Muscle of leg (tissue), 11 donors: Measurements from ENCODE around the gene ZCWPW1. TPM values are rescaled to one million over a fixed set of nuclear protein-coding genes. Genes with fewer than 3 reads are reported as not detected.

ENCODE experiments used
- DNase-seq: peaks from one replicate; pipeline ENCODE4 v3.0.0; 2013
- H3K27ac ChIP-seq: one replicate; pipeline ENCODE4 v1.5.1; 2013; ENCODE audit warnings: mild to moderate bottlenecking, low read length, control low read depth
- H3K27me3 ChIP-seq: one replicate; pipeline ENCODE4 v1.6.1; 2013; ENCODE audit warnings: low read length; ENCODE audit not compliant: control insufficient read depth, insufficient read depth
- H3K36me3 ChIP-seq: one replicate; pipeline ENCODE4 v1.6.1; 2013; ENCODE audit warnings: low read length; ENCODE audit not compliant: control insufficient read depth, insufficient read depth
- H3K4me1 ChIP-seq: one replicate; pipeline ENCODE4 v1.6.1; 2013; ENCODE audit warnings: low read length; ENCODE audit not compliant: control insufficient read depth, insufficient read depth
- H3K4me3 ChIP-seq: one replicate; pipeline ENCODE4 v1.5.1; 2013; ENCODE audit warnings: low read length, control low read depth
- H3K9me3 ChIP-seq: replicated peaks from 2 replicates; pipeline ENCODE4 v1.6.1; 2013; ENCODE audit warnings: low read depth, low read length; ENCODE audit not compliant: control insufficient read depth
- WGBS: methylation state at CpG from one replicate; pipeline ENCODE4 v1.1.5; 2013; ENCODE audit warnings: missing lambda C conversion rate; ENCODE audit not compliant: insufficient coverage; 5-methylcytosine and 5-hydroxymethylcytosine counted together
- polyA plus RNA-seq, 8 donors: library from polyadenylated mRNA; unstranded; fragments of 120-200 nt; gene quantifications; one replicate each; pipeline versions ENCODE4 v1.2.1 to v1.2.3, GENCODE V29; 2013; ENCODE audit warnings: inconsistent platforms in 1 of 8, low replicate concordance in 1 of 8; ENCODE audit not compliant: insufficient read length in 8 of 8, insufficient read depth in 1 of 8
- total RNA-seq: library from RNA; stranded (reverse); fragments of 120-200 nt; gene quantifications from one replicate; pipeline ENCODE4 v1.2.4, GENCODE V29; 2013

Gene ZCWPW1
- total and polyA plus RNA-seq, 9 donors = 4.4 to 8.9 (median 5.2) TPM

GRCh38 chr7:100433276-100433591, 4.7 kb upstream of the ZCWPW1 start:
- no peak for DNase-seq
- Histone ChIP-seq H3K9me3 (no peaks in the 10 kb centered on the region), H3K27me3 (no peaks in the 10 kb centered on the region), H3K4me1 (peaks cover 48% of the 10 kb centered on the region), H3K36me3 (peaks cover 46% of the 10 kb centered on the region), H3K4me3 (no peak overlapping the region), H3K27ac (peak overlapping the region; percentile 49)
- no CpG with 5 or more reads among the region's 4 CpGs for WGBS

- no peak overlapping the region for H3K27ac ChIP-seq
- H3K27me3 ChIP-seq = no peaks in the 10 kb centered on the region
- H3K4me1 ChIP-seq = peaks cover 52% of the 10 kb centered on the region
These were observed 4.2 kb upstream of the ZCWPW1 start for GRCh38 chr7:100432621-100433275.

GRCh38 chr7:100432053-100432452, 3.5 kb upstream of the ZCWPW1 start:
- 100% methylated on average over 2 of the region's 4 CpGs for WGBS
- Histone ChIP-seq H3K27ac (no peak overlapping the region), H3K9me3 (peaks cover 2% of the 10 kb centered on the region), H3K36me3 (peaks cover 46% of the 10 kb centered on the region), H3K4me1 (peaks cover 51% of the 10 kb centered on the region), H3K4me3 (no peak overlapping the region), H3K27me3 (no peaks in the 10 kb centered on the region)
- no peak for DNase-seq

More at GRCh38 chr7:100432621-100433275, 4.2 kb upstream of the ZCWPW1 start:
- Histone ChIP-seq H3K4me3 (no peak overlapping the region), H3K9me3 (peaks cover 1% of the 10 kb centered on the region), H3K36me3 (peaks cover 46% of the 10 kb centered on the region)
- WGBS = 90% methylated on average over 18 of the region's 21 CpGs
- no peak for DNase-seq

GRCh38 chr7:100431286-100431735, 2.8 kb upstream of the ZCWPW1 start:
- H3K9me3 ChIP-seq = peaks cover 2% of the 10 kb centered on the region
- H3K36me3 ChIP-seq = peaks cover 46% of the 10 kb centered on the region
- H3K4me3 ChIP-seq = no peak overlapping the region
- WGBS = 87% methylated on average over 16 of the region's 23 CpGs
- DNase-seq = peak; percentile 33
- no peak overlapping the region for H3K27ac ChIP-seq
- no peaks in the 10 kb centered on the region for H3K27me3 ChIP-seq
- H3K4me1 ChIP-seq = peaks cover 49% of the 10 kb centered on the region

- H3K36me3 ChIP-seq = peaks cover 46% of the 10 kb centered on the region
- peak overlapping the region; percentile 91 for H3K4me3 ChIP-seq
- peaks cover 2% of the 10 kb centered on the region for H3K9me3 ChIP-seq
- DNase-seq = peak; percentile 31
- H3K27ac ChIP-seq = peak overlapping the region; percentile 100
- no peaks in the 10 kb centered on the region for H3K27me3 ChIP-seq
- peaks cover 48% of the 10 kb centered on the region for H3K4me1 ChIP-seq
- 13% methylated on average over 21 of the region's 31 CpGs for WGBS
These were observed 2.2 kb upstream of the ZCWPW1 start for GRCh38 chr7:100430493-100431285.

- peaks cover 41% of the 10 kb centered on the region for H3K36me3 ChIP-seq
- H3K9me3 ChIP-seq = peaks cover 2% of the 10 kb centered on the region
- H3K27me3 ChIP-seq = no peaks in the 10 kb centered on the region
- under 1% methylated on average over 66 of the region's 95 CpGs for WGBS
- H3K4me3 ChIP-seq = peak within 1 kb of the TSS; percentile 91
- DNase-seq = peak; percentile 99
- H3K4me1 ChIP-seq = peaks cover 40% of the 10 kb centered on the region
- peak within 1 kb of the TSS; percentile 100 for H3K27ac ChIP-seq
These were observed 1.4 kb upstream of the ZCWPW1 start, which contains the start of gene MEPCE for GRCh38 chr7:100429637-100430492. MEPCE (plus strand) TSS chr7:100429831; CDS start chr7:100430019, 188 bp downstream.

GRCh38 chr7:100428967-100429636, 599 bp upstream of the ZCWPW1 start:
- Histone ChIP-seq H3K27ac (peak overlapping the region; percentile 100), H3K36me3 (peaks cover 34% of the 10 kb centered on the region), H3K9me3 (peaks cover 2% of the 10 kb centered on the region), H3K27me3 (no peaks in the 10 kb centered on the region), H3K4me1 (peaks cover 36% of the 10 kb centered on the region), H3K4me3 (peak overlapping the region; percentile 91)
- DNase-seq = peak; percentile 100
- under 1% methylated on average over 22 of the region's 40 CpGs for WGBS

- H3K27me3 ChIP-seq = no peaks in the 10 kb centered on the region
- no peak for DNase-seq
- H3K4me1 ChIP-seq = peaks cover 30% of the 10 kb centered on the region
- peaks cover 2% of the 10 kb centered on the region for H3K9me3 ChIP-seq
- peaks cover 20% of the 10 kb centered on the region for H3K36me3 ChIP-seq
- peak overlapping the region; percentile 100 for H3K27ac ChIP-seq
- WGBS = 36% methylated on average over 8 of the region's 16 CpGs
- peak overlapping the region; percentile 73 for H3K4me3 ChIP-seq
These were observed 723 bp downstream of the ZCWPW1 start for GRCh38 chr7:100427762-100428198.

GRCh38 chr7:100426516-100426915, 2.0 kb downstream of the ZCWPW1 start:
- Histone ChIP-seq H3K36me3 (peaks cover 8% of the 10 kb centered on the region), H3K9me3 (peaks cover 2% of the 10 kb centered on the region), H3K4me1 (peaks cover 18% of the 10 kb centered on the region), H3K4me3 (no peak overlapping the region), H3K27ac (no peak overlapping the region), H3K27me3 (no peaks in the 10 kb centered on the region)
- no peak for DNase-seq
